ENCODE measurements around the gene EIF2AK2.

GRCh38 chr2:37083873-37084794 lies 72.6 kb downstream of the EIF2AK2 start, which contains the start of the genes GPATCH11 and HEATR5B:
- TF ChIP-seq CTCF (conservative IDR thresholded peaks at IDR 0.05 in 1 of 2, IDR thresholded peaks at IDR 0.05 in 1 of 2; ENCODE audit: extremely low read depth in 1 of 2, insufficient read depth in 1 of 2, low read depth in 1 of 2, low read length in 2 of 2) (no peak), EZH2 (IDR thresholded peaks at IDR 0.05; ENCODE audit: borderline replicate concordance, low read length) (no peak)

Data from mammary epithelial cell (primary cell).